Measurements from ENCODE around the gene C3orf22.
"Not testable (repeated sequence)": the region's sequence is repeated elsewhere in the genome, so short reads cannot be mapped to it uniquely, and the experiment has no call there.

C3orf22 gene

GRCh38 chr3:126558336-126559071 is at the start of gene C3orf22:
TSS of gene C3orf22 (minus strand) at chr3:126558932. CDS start at chr3:126553390, 5,542 bp downstream.
- no peak for DNase-seq (ENCODE audit: low read depth in 1 of 2, low spot score in 1 of 2)

GRCh38 chr3:126607214-126607908 is 48.6 kb upstream of the C3orf22 start:
- DNase-seq (ENCODE audit: low read depth in 1 of 2, low spot score in 1 of 2) = no peak

GRCh38 chr3:126606001-126606400 is 47.3 kb upstream of the C3orf22 start:
- no peak for DNase-seq (ENCODE audit: low read depth in 1 of 2, low spot score in 1 of 2)

GRCh38 chr3:126604691-126605090 is 46.0 kb upstream of the C3orf22 start:
- no peak for DNase-seq (ENCODE audit: low read depth in 1 of 2, low spot score in 1 of 2)

GRCh38 chr3:126599101-126599500 is 40.4 kb upstream of the C3orf22 start:
- DNase-seq (ENCODE audit: low read depth in 1 of 2, low spot score in 1 of 2) = no peak

GRCh38 chr3:126595479-126595878 is 36.7 kb upstream of the C3orf22 start:
- DNase-seq (ENCODE audit: low read depth in 1 of 2, low spot score in 1 of 2) = not testable (repeated sequence)

- not testable (repeated sequence) for DNase-seq (ENCODE audit: low read depth in 1 of 2, low spot score in 1 of 2)
Observed at GRCh38 chr3:126591515-126591914, 32.8 kb upstream of the C3orf22 start.

- no peak for DNase-seq (ENCODE audit: low read depth in 1 of 2, low spot score in 1 of 2)
Observed at GRCh38 chr3:126582311-126582710, 23.6 kb upstream of the C3orf22 start.

GRCh38 chr3:126581569-126581968 is 22.8 kb upstream of the C3orf22 start:
- DNase-seq (ENCODE audit: low read depth in 1 of 2, low spot score in 1 of 2) = no peak

- DNase-seq (ENCODE audit: low read depth in 1 of 2, low spot score in 1 of 2) = no peak
Observed at GRCh38 chr3:126580746-126581145, 22.0 kb upstream of the C3orf22 start.

- DNase-seq (ENCODE audit: low read depth in 1 of 2, low spot score in 1 of 2) = no peak
Observed at GRCh38 chr3:126578702-126579101, 20.0 kb upstream of the C3orf22 start.

- DNase-seq (ENCODE audit: low read depth in 1 of 2, low spot score in 1 of 2) = no peak
Observed at GRCh38 chr3:126577261-126577660, 18.5 kb upstream of the C3orf22 start.

GRCh38 chr3:126573492-126574117 is 14.9 kb upstream of the C3orf22 start:
- no peak for DNase-seq (ENCODE audit: low read depth in 1 of 2, low spot score in 1 of 2)

- no peak for DNase-seq (ENCODE audit: low read depth in 1 of 2, low spot score in 1 of 2)
Observed at GRCh38 chr3:126571078-126571477, 12.3 kb upstream of the C3orf22 start.

- no peak for DNase-seq (ENCODE audit: low read depth in 1 of 2, low spot score in 1 of 2)
Observed at GRCh38 chr3:126570103-126570541, 11.4 kb upstream of the C3orf22 start.

- no peak for DNase-seq (ENCODE audit: low read depth in 1 of 2, low spot score in 1 of 2)
Observed at GRCh38 chr3:126569390-126569975, 10.8 kb upstream of the C3orf22 start.

- no peak for DNase-seq (ENCODE audit: low read depth in 1 of 2, low spot score in 1 of 2)
Observed at GRCh38 chr3:126568776-126569342, 10.1 kb upstream of the C3orf22 start.

GRCh38 chr3:126567696-126568438 is 9.1 kb upstream of the C3orf22 start:
- no peak for DNase-seq (ENCODE audit: low read depth in 1 of 2, low spot score in 1 of 2)

- no peak for DNase-seq (ENCODE audit: low read depth in 1 of 2, low spot score in 1 of 2)
Observed at GRCh38 chr3:126562737-126563276, 4.1 kb upstream of the C3orf22 start.

GRCh38 chr3:126557761-126558160 is 971 bp downstream of the C3orf22 start:
- no peak for DNase-seq (ENCODE audit: low read depth in 1 of 2, low spot score in 1 of 2)
